M059J (cell line): Measurements from ENCODE around the gene CMTM4. TPM values are rescaled to one million over a fixed set of nuclear protein-coding genes. Genes with fewer than 3 reads are reported as not detected.
"Not testable (repeated sequence)": the region's sequence is repeated elsewhere in the genome, so short reads cannot be mapped to it uniquely, and the experiment has no call there.

ENCODE experiments used
- DNase-seq: peaks from one replicate; pipeline ENCODE4 v3.0.0-alpha.2; 2012; ENCODE audit warnings: low read depth
- total RNA-seq: library from RNA; depleted of rRNA; stranded (reverse); fragments of >200 nt; shearing (Covaris generic); gene quantifications from 2 replicates; pipeline ENCODE4 v1.2.3, GENCODE V29; 2014

Gene CMTM4
- total RNA-seq, 1 experiment from 2014 or later: 18.4 TPM

- no peak for DNase-seq
Measured at GRCh38 chr16:66592814-66593213, 103.7 kb downstream of the CMTM4 start.

- DNase-seq: no peak
Measured at GRCh38 chr16:66592241-66592640, 104.3 kb downstream of the CMTM4 start.

GRCh38 chr16:66591018-66591417 is 105.5 kb downstream of the CMTM4 start:
- no peak for DNase-seq

- DNase-seq: no peak
Measured at GRCh38 chr16:66590322-66590721, 106.2 kb downstream of the CMTM4 start.

GRCh38 chr16:66588981-66589713 is 107.4 kb downstream of the CMTM4 start:
- peak; percentile 49 for DNase-seq

GRCh38 chr16:66587881-66588600 is 108.5 kb downstream of the CMTM4 start:
- DNase-seq: no peak

GRCh38 chr16:66585481-66586239 is 110.9 kb downstream of the CMTM4 start:
- no peak for DNase-seq

- DNase-seq: no peak
Measured at GRCh38 chr16:66581246-66581952, 115.1 kb downstream of the CMTM4 start.

GRCh38 chr16:66580605-66581209 is 115.8 kb downstream of the CMTM4 start:
- peak; percentile 79 for DNase-seq

- no peak for DNase-seq
Measured at GRCh38 chr16:66578651-66579531, 117.7 kb downstream of the CMTM4 start, which contains the start of gene CMTM2. Gene CMTM2, plus strand, starts transcription at chr16:66579463. Its CDS starts 145 bp downstream, at chr16:66579608.

GRCh38 chr16:66576296-66576695 is 120.2 kb downstream of the CMTM4 start:
- DNase-seq: no peak

- no peak for DNase-seq
Measured at GRCh38 chr16:66575060-66575459, 121.5 kb downstream of the CMTM4 start.

- no peak for DNase-seq
Measured at GRCh38 chr16:66574531-66574930, 122.0 kb downstream of the CMTM4 start.

- DNase-seq: no peak
Measured at GRCh38 chr16:66574081-66574480, 122.5 kb downstream of the CMTM4 start.

- peak; percentile 40 for DNase-seq
Measured at GRCh38 chr16:66572356-66572755, 124.2 kb downstream of the CMTM4 start.

- peak; percentile 59 for DNase-seq
Measured at GRCh38 chr16:66569827-66570405, 126.6 kb downstream of the CMTM4 start.

- DNase-seq: peak; percentile 69
Measured at GRCh38 chr16:66569131-66569530, 127.4 kb downstream of the CMTM4 start.

- peak; percentile 46 for DNase-seq
Measured at GRCh38 chr16:66568355-66568754, 128.2 kb downstream of the CMTM4 start.

- DNase-seq: not testable (repeated sequence)
Measured at GRCh38 chr16:66567270-66567669, 129.3 kb downstream of the CMTM4 start.
